Gastroesophageal sphincter (tissue), 3 donors: Measurements from ENCODE around the gene NOD1.

Source experiments
- CTCF ChIP-seq, 4 experiments: fragments of 200-600 bp in 2 of 4; fragments of 450-650 bp in 2 of 4; sonication (generic) in 1 of 4; IDR thresholded peaks; one replicate each; pipeline ENCODE4 v1.5.1; 2017 to 2019; ENCODE audit warnings: antibody characterized with exemption in 4 of 4, mild to moderate bottlenecking in 2 of 4, moderate library complexity in 2 of 4
- POLR2A ChIP-seq, 2 donors: fragments of 450-650 bp; IDR thresholded peaks; one replicate each; pipeline ENCODE4 v1.6.1; 2017; ENCODE audit warnings: antibody characterized with exemption in 2 of 2, mild to moderate bottlenecking in 2 of 2, moderate library complexity in 1 of 2

- TF ChIP-seq CTCF (IDR thresholded peaks at IDR 0.05) (no peak), POLR2A (IDR thresholded peaks at IDR 0.05) (no peak)
Measured at GRCh38 chr7:30472081-30472783, 6.4 kb downstream of the NOD1 start.
